Activated naive CD4-positive, alpha-beta T cell treated with anti-CD3 and anti-CD28 coated beads, Interleukin-2, amount 10 ng/mL, durations not matched to agents 7 days and 5 days (primary cell): ENCODE measurements around the gene CACNA2D3.

Source experiments
- CTCF ChIA-PET: fragments of 350-600 bp; sonication (Branson Sonifier 250); formaldehyde crosslinking; loops from one replicate; lab custom pipeline; 2021; ENCODE audit warnings: antibody characterized with exemption; lab: Charles Lee
- DNase-seq: peaks from one replicate; pipeline ENCODE4 v3.0.0-alpha.2; 2020
- H3K27ac Mint-ChIP-seq: one replicate; pipeline ENCODE4 v1.8.0; 2021; ENCODE audit warnings: mild to moderate bottlenecking, moderate library complexity, mixed read lengths
- H3K27me3 Mint-ChIP-seq: one replicate; pipeline ENCODE4 v1.8.0; 2021; ENCODE audit warnings: mild to moderate bottlenecking, mixed read lengths
- H3K36me3 Mint-ChIP-seq: one replicate; pipeline ENCODE4 v1.8.0; 2021; ENCODE audit warnings: mixed read lengths
- H3K4me1 Mint-ChIP-seq: one replicate; pipeline ENCODE4 v1.8.0; 2021; ENCODE audit warnings: mixed read lengths
- H3K4me3 Mint-ChIP-seq: one replicate; pipeline ENCODE4 v1.8.0; 2021; ENCODE audit warnings: mild to moderate bottlenecking, moderate library complexity, mixed read lengths
- H3K9me3 Mint-ChIP-seq: one replicate; pipeline ENCODE4 v1.8.0; 2021; ENCODE audit warnings: mixed read lengths

CACNA2D3 gene

GRCh38 chr3:54138937-54139547, 16.7 kb downstream of the CACNA2D3 start:
- CTCF ChIA-PET, result no interaction called here
- no peaks in the 10 kb centered on the region for H3K4me1 Mint-ChIP-seq
- no peak overlapping the region for H3K4me3 Mint-ChIP-seq
- H3K27me3 Mint-ChIP-seq, result no peaks in the 10 kb centered on the region
- H3K9me3 Mint-ChIP-seq, result no peaks in the 10 kb centered on the region
- no peaks in the 10 kb centered on the region for H3K36me3 Mint-ChIP-seq
- DNase-seq, result no peak
- H3K27ac Mint-ChIP-seq, result no peak overlapping the region

DNA sequence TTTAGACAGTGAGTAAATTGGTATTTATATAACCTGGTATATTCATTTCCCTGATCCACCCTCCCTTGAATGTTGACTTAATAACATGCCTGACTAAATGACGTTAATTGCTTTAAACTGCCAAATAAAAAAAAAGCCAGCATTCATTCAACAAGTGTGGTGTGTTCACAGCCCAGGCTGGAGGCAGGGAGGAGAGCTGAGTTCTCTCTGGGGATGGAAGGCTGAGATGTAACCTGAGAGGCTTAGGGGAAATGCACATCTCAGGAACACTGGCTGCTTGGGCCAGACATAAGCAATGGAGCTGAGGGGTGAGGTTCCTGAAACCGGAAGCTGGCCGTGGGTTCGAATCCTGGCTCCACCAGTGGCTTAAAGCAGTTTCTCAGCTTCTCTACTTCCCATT, 17.3 kb downstream of the CACNA2D3 start:
- CTCF ChIA-PET, result no interaction called here
- no peak for DNase-seq
- no peaks in the 10 kb centered on the region for H3K36me3 Mint-ChIP-seq
- no peak overlapping the region for H3K4me3 Mint-ChIP-seq
- no peak overlapping the region for H3K27ac Mint-ChIP-seq
- H3K4me1 Mint-ChIP-seq, result no peaks in the 10 kb centered on the region
- H3K27me3 Mint-ChIP-seq, result no peaks in the 10 kb centered on the region
- H3K9me3 Mint-ChIP-seq, result no peaks in the 10 kb centered on the region

DNA sequence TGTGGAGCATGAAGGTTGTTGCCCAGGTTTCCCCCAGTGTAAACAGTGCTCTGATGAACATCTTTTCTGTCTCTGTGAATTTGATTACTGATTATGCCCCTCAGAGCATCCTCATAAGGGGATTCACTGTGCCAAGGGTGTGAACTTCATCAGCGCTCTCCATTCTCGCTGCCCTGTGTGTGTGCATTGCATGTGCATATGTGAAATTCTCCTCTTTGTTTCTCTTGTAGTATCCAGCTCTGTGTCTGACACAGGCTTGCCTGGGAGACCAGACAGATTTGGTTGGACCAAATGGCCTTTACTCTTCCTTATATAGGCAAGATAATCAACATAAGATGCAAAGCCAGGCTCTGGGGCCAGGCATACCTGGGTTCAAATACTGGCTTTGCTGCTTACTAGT, 21.9 kb downstream of the CACNA2D3 start:
- Mint-ChIP-seq H3K4me3 (no peak overlapping the region), H3K4me1 (no peaks in the 10 kb centered on the region), H3K36me3 (no peaks in the 10 kb centered on the region), H3K9me3 (no peaks in the 10 kb centered on the region), H3K27me3 (no peaks in the 10 kb centered on the region), H3K27ac (no peak overlapping the region)
- DNase-seq, result no peak
- CTCF ChIA-PET, result no interaction called here

GRCh38 chr3:54146506-54147239, 24.3 kb downstream of the CACNA2D3 start:
- no peaks in the 10 kb centered on the region for H3K4me1 Mint-ChIP-seq
- no peaks in the 10 kb centered on the region for H3K36me3 Mint-ChIP-seq
- DNase-seq, result no peak
- no peaks in the 10 kb centered on the region for H3K9me3 Mint-ChIP-seq
- H3K4me3 Mint-ChIP-seq, result no peak overlapping the region
- no peak overlapping the region for H3K27ac Mint-ChIP-seq
- H3K27me3 Mint-ChIP-seq, result no peaks in the 10 kb centered on the region
- CTCF ChIA-PET, result no interaction called here

GRCh38 chr3:54150864-54151467, 28.6 kb downstream of the CACNA2D3 start:
- Mint-ChIP-seq H3K4me1 (no peaks in the 10 kb centered on the region), H3K36me3 (no peaks in the 10 kb centered on the region), H3K4me3 (no peak overlapping the region), H3K9me3 (no peaks in the 10 kb centered on the region), H3K27me3 (no peaks in the 10 kb centered on the region), H3K27ac (no peak overlapping the region)
- DNase-seq, result no peak
- CTCF ChIA-PET, result no interaction called here

DNA sequence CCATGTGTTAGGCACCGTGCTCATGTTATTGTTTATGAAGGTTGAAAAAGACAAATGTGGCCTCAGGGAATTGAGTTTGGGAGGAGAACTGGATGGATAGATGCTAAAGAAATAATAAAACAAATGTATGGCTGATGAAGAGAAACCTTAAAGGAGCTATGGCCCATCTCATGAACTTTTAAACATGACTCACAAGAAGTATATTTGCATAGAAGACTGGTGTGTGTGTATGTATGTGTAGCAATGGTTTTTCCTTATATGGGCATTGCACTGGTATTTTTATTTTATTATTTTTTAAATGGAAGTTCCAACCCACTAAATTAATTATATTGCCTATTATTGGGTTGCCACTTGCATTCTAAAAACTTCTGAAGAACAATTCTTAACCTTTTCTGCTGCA, 31.1 kb downstream of the CACNA2D3 start:
- no peaks in the 10 kb centered on the region for H3K9me3 Mint-ChIP-seq
- no peaks in the 10 kb centered on the region for H3K27me3 Mint-ChIP-seq
- no peak overlapping the region for H3K4me3 Mint-ChIP-seq
- CTCF ChIA-PET, result no interaction called here
- H3K36me3 Mint-ChIP-seq, result no peaks in the 10 kb centered on the region
- no peaks in the 10 kb centered on the region for H3K4me1 Mint-ChIP-seq
- no peak for DNase-seq
- H3K27ac Mint-ChIP-seq, result no peak overlapping the region

- Mint-ChIP-seq H3K4me3 (no peak overlapping the region), H3K9me3 (no peaks in the 10 kb centered on the region), H3K36me3 (no peaks in the 10 kb centered on the region), H3K4me1 (no peaks in the 10 kb centered on the region), H3K27me3 (no peaks in the 10 kb centered on the region), H3K27ac (no peak overlapping the region)
- CTCF ChIA-PET, result no interaction called here
- no peak for DNase-seq
Observed at GRCh38 chr3:54157860-54158259, 35.5 kb downstream of the CACNA2D3 start.

- no peak for DNase-seq
- H3K27ac Mint-ChIP-seq, result no peak overlapping the region
- H3K27me3 Mint-ChIP-seq, result no peaks in the 10 kb centered on the region
- no peak overlapping the region for H3K4me3 Mint-ChIP-seq
- CTCF ChIA-PET, result no interaction called here
- no peaks in the 10 kb centered on the region for H3K36me3 Mint-ChIP-seq
- no peaks in the 10 kb centered on the region for H3K9me3 Mint-ChIP-seq
- no peaks in the 10 kb centered on the region for H3K4me1 Mint-ChIP-seq
Observed at GRCh38 chr3:54159917-54160316, 37.6 kb downstream of the CACNA2D3 start.

GRCh38 chr3:54163441-54163840, 41.1 kb downstream of the CACNA2D3 start:
- H3K27ac Mint-ChIP-seq, result no peak overlapping the region

GRCh38 chr3:54164192-54164975, 42.0 kb downstream of the CACNA2D3 start:
- H3K4me3 Mint-ChIP-seq, result no peak overlapping the region
- H3K9me3 Mint-ChIP-seq, result no peaks in the 10 kb centered on the region
- no peak for DNase-seq
- CTCF ChIA-PET, result no interaction called here
- H3K27ac Mint-ChIP-seq, result no peak overlapping the region
- no peaks in the 10 kb centered on the region for H3K36me3 Mint-ChIP-seq
- H3K4me1 Mint-ChIP-seq, result no peaks in the 10 kb centered on the region
- H3K27me3 Mint-ChIP-seq, result no peaks in the 10 kb centered on the region

More at GRCh38 chr3:54163441-54163840, 41.1 kb downstream of the CACNA2D3 start:
- CTCF ChIA-PET, result no interaction called here
- Mint-ChIP-seq H3K27me3 (no peaks in the 10 kb centered on the region), H3K9me3 (no peaks in the 10 kb centered on the region), H3K4me1 (no peaks in the 10 kb centered on the region), H3K4me3 (no peak overlapping the region), H3K36me3 (no peaks in the 10 kb centered on the region)
- no peak for DNase-seq

- CTCF ChIA-PET, result no interaction called here
- Mint-ChIP-seq H3K36me3 (no peaks in the 10 kb centered on the region), H3K4me1 (no peaks in the 10 kb centered on the region), H3K27ac (no peak overlapping the region), H3K27me3 (no peaks in the 10 kb centered on the region), H3K4me3 (no peak overlapping the region), H3K9me3 (peaks cover 2% of the 10 kb centered on the region)
- no peak for DNase-seq
Observed at GRCh38 chr3:54165865-54166264, 43.5 kb downstream of the CACNA2D3 start.

DNA sequence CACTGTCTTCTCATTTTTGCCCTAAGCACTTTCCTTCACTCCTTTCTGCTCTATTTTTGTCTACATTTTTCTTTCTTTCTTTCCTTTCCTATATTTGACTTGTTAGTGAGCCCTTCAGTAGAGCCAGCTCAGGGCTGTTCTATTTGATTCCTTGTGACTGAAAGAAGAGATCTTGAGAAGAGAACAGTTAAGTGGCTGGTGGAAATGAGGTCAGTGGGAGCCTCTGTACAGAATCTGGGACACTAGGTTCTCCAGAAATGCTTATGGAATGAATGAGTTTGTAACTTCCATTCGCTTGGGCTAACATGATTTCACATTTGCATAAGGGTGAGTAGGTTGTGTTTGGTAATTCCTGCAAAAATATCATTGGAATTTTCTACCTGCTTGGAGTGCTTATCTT, 45.6 kb downstream of the CACNA2D3 start:
- Mint-ChIP-seq H3K27me3 (no peaks in the 10 kb centered on the region), H3K36me3 (no peaks in the 10 kb centered on the region), H3K4me1 (no peaks in the 10 kb centered on the region)

DNA sequence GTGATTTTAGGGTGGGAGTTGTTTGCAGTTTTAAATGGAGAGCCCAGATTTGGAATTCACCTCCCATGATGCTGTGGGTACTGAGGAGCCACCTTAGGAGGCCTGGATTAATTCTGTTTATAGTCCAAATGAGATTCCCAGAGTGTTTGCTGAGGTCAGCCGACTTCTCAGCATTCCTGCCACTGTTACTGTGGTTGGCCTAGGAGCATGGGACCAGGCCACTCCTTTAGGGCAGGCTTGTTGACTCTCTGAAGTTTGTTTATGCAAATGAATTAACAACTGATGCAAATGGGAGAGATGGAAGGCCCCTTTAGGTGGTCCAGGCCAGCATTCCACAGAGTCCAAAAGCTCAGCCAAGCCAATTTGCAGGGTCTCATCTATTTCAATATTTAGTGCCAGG, 46.1 kb downstream of the CACNA2D3 start:
- CTCF ChIA-PET, result no interaction called here
- Mint-ChIP-seq H3K27me3 (no peaks in the 10 kb centered on the region), H3K36me3 (no peaks in the 10 kb centered on the region), H3K4me1 (no peaks in the 10 kb centered on the region), H3K9me3 (peaks cover 2% of the 10 kb centered on the region), H3K4me3 (no peak overlapping the region), H3K27ac (no peak overlapping the region)
- no peak for DNase-seq

More for the DNA sequence above, 45.6 kb downstream of the CACNA2D3 start:
- no peak overlapping the region for H3K27ac Mint-ChIP-seq
- DNase-seq, result no peak
- H3K4me3 Mint-ChIP-seq, result no peak overlapping the region
- CTCF ChIA-PET, result no interaction called here
- H3K9me3 Mint-ChIP-seq, result peaks cover 2% of the 10 kb centered on the region

DNA sequence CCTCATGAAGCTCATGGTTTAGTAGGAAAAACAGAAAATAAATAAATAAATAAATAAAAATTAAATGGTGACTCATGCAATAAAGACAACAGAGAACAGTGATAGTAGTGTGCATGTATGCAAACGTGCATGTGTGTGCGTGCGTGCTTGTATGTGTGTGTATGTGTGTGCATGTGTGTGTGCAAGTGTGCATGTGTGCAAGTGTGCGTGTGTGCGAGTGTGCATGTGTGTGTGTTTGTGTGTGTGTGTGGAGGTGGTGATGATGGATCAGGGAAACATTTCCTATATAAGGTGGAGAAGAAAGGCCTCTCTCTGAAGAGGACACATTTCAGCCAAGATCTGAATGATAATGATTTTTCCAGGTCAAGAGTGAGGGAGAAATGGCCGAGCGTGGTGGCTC, 47.2 kb downstream of the CACNA2D3 start:
- CTCF ChIA-PET, result no interaction called here
- Mint-ChIP-seq H3K27me3 (no peaks in the 10 kb centered on the region), H3K9me3 (peaks cover 2% of the 10 kb centered on the region), H3K36me3 (no peaks in the 10 kb centered on the region), H3K27ac (no peak overlapping the region), H3K4me3 (no peak overlapping the region), H3K4me1 (no peaks in the 10 kb centered on the region)
- DNase-seq, result no peak
